Activated CD4-positive, alpha-beta memory T cell treated with anti-CD3 and anti-CD28 coated beads, Interleukin-2, amount 10 ng/mL, durations not matched to agents 7 days and 5 days (primary cell): ENCODE measurements around the gene DSC3. TPM values are rescaled to one million over a fixed set of nuclear protein-coding genes. Genes with fewer than 3 reads are reported as not detected.
"Not testable (repeated sequence)": the region's sequence is repeated elsewhere in the genome, so short reads cannot be mapped to it uniquely, and the experiment has no call there.

Experiments
- CTCF ChIA-PET: fragments of 350-600 bp; sonication (Branson Sonifier 250); formaldehyde crosslinking; loops from one replicate; lab custom pipeline; 2021; ENCODE audit warnings: antibody characterized with exemption, inconsistent platforms; lab: Charles Lee
- POLR2A ChIA-PET: fragments of 350-600 bp; sonication (Branson Sonifier 250); formaldehyde crosslinking; loops from one replicate; lab custom pipeline; 2021; ENCODE audit warnings: antibody characterized with exemption; lab: Charles Lee
- DNase-seq: peaks from one replicate; pipeline ENCODE4 v3.0.0-alpha.2; 2020
- H3K27ac Mint-ChIP-seq: one replicate; pipeline ENCODE4 v1.8.0; 2021; ENCODE audit warnings: mild to moderate bottlenecking, mixed read lengths
- H3K27me3 Mint-ChIP-seq: one replicate; pipeline ENCODE4 v1.8.0; 2021; ENCODE audit warnings: mixed read lengths
- H3K36me3 Mint-ChIP-seq: one replicate; pipeline ENCODE4 v1.8.0; 2021; ENCODE audit warnings: low read depth, mixed read lengths
- H3K4me1 Mint-ChIP-seq: one replicate; pipeline ENCODE4 v1.8.0; 2021; ENCODE audit warnings: mixed read lengths
- H3K4me3 Mint-ChIP-seq: one replicate; pipeline ENCODE4 v1.8.0; 2021; ENCODE audit warnings: mild to moderate bottlenecking, mixed read lengths
- H3K9me3 Mint-ChIP-seq: one replicate; pipeline ENCODE4 v1.8.0; 2021; ENCODE audit warnings: mixed read lengths
- total RNA-seq, 2 experiments: library from RNA; stranded (reverse); gene quantifications; one replicate each; pipeline ENCODE4 v1.2.3, GENCODE V29; 2021

Gene DSC3
- total RNA-seq, 2 experiments from 2014 or later: not detected

GRCh38 chr18:30982285-30982992 is 60.1 kb downstream of the DSC3 start:
- CTCF ChIA-PET: no interaction called here
- Mint-ChIP-seq H3K9me3 (peaks cover 9% of the 10 kb centered on the region), H3K27me3 (no peaks in the 10 kb centered on the region), H3K4me1 (no peaks in the 10 kb centered on the region), H3K36me3 (no peaks in the 10 kb centered on the region), H3K4me3 (no peak overlapping the region), H3K27ac (no peak overlapping the region)
- POLR2A ChIA-PET: no interaction called here
- DNase-seq: no peak

- H3K27ac Mint-ChIP-seq, H3K4me3 Mint-ChIP-seq, H3K27me3 Mint-ChIP-seq, POLR2A ChIA-PET, H3K9me3 Mint-ChIP-seq, DNase-seq, CTCF ChIA-PET, H3K36me3 Mint-ChIP-seq, H3K4me1 Mint-ChIP-seq: not testable (repeated sequence)
These were observed 64.5 kb downstream of the DSC3 start for GRCh38 chr18:30978091-30978490.

- no peak for DNase-seq
- Mint-ChIP-seq H3K4me1 (no peaks in the 10 kb centered on the region), H3K27me3 (no peaks in the 10 kb centered on the region), H3K27ac (no peak overlapping the region), H3K4me3 (no peak overlapping the region), H3K9me3 (no peaks in the 10 kb centered on the region), H3K36me3 (no peaks in the 10 kb centered on the region)
- ChIA-PET CTCF (no interaction called here), POLR2A (no interaction called here)
These were observed 71.1 kb downstream of the DSC3 start for GRCh38 chr18:30971338-30971956.

GRCh38 chr18:30970196-30970816 is 72.2 kb downstream of the DSC3 start:
- no peak overlapping the region for H3K27ac Mint-ChIP-seq
- no peaks in the 10 kb centered on the region for H3K9me3 Mint-ChIP-seq
- H3K4me3 Mint-ChIP-seq: no peak overlapping the region
- ChIA-PET POLR2A (no interaction called here), CTCF (no interaction called here)
- no peak for DNase-seq
- no peaks in the 10 kb centered on the region for H3K4me1 Mint-ChIP-seq
- H3K36me3 Mint-ChIP-seq: no peaks in the 10 kb centered on the region
- H3K27me3 Mint-ChIP-seq: no peaks in the 10 kb centered on the region

GRCh38 chr18:30969670-30970170 is 72.8 kb downstream of the DSC3 start:
- ChIA-PET CTCF (no interaction called here), POLR2A (no interaction called here)
- Mint-ChIP-seq H3K4me3 (no peak overlapping the region), H3K36me3 (no peaks in the 10 kb centered on the region), H3K27ac (no peak overlapping the region), H3K4me1 (no peaks in the 10 kb centered on the region), H3K9me3 (no peaks in the 10 kb centered on the region), H3K27me3 (no peaks in the 10 kb centered on the region)
- DNase-seq: no peak

- Mint-ChIP-seq H3K27me3 (no peaks in the 10 kb centered on the region), H3K36me3 (no peaks in the 10 kb centered on the region), H3K4me1 (no peaks in the 10 kb centered on the region), H3K9me3 (no peaks in the 10 kb centered on the region), H3K4me3 (no peak overlapping the region), H3K27ac (no peak overlapping the region)
- ChIA-PET CTCF (no interaction called here), POLR2A (interaction anchor here (0.6 kb wide), 1 partner anchor 258 kb away, joined by 3 read pairs; no protein-coding TSS in a partner anchor)
- no peak for DNase-seq
These were observed 74.8 kb downstream of the DSC3 start for GRCh38 chr18:30967701-30968100.

GRCh38 chr18:30965237-30965636 is 77.3 kb downstream of the DSC3 start:
- ChIA-PET CTCF (no interaction called here), POLR2A (no interaction called here)
- Mint-ChIP-seq H3K4me3 (no peak overlapping the region), H3K27ac (no peak overlapping the region), H3K4me1 (no peaks in the 10 kb centered on the region), H3K27me3 (no peaks in the 10 kb centered on the region), H3K36me3 (no peaks in the 10 kb centered on the region), H3K9me3 (no peaks in the 10 kb centered on the region)
- DNase-seq: no peak

- CTCF ChIA-PET: no interaction called here
- Mint-ChIP-seq H3K27ac (no peak overlapping the region), H3K4me1 (no peaks in the 10 kb centered on the region), H3K9me3 (no peaks in the 10 kb centered on the region), H3K27me3 (no peaks in the 10 kb centered on the region), H3K36me3 (no peaks in the 10 kb centered on the region), H3K4me3 (no peak overlapping the region)
- POLR2A ChIA-PET: no interaction called here
- no peak for DNase-seq
These were observed 81.9 kb downstream of the DSC3 start for GRCh38 chr18:30960661-30961060.

GRCh38 chr18:30957066-30957465 is 85.5 kb downstream of the DSC3 start:
- H3K4me3 Mint-ChIP-seq: no peak overlapping the region
- no peak for DNase-seq
- H3K9me3 Mint-ChIP-seq: peaks cover 2% of the 10 kb centered on the region
- H3K27me3 Mint-ChIP-seq: no peaks in the 10 kb centered on the region
- H3K36me3 Mint-ChIP-seq: no peaks in the 10 kb centered on the region
- POLR2A ChIA-PET: no interaction called here
- no peak overlapping the region for H3K27ac Mint-ChIP-seq
- H3K4me1 Mint-ChIP-seq: no peaks in the 10 kb centered on the region
- CTCF ChIA-PET: no interaction called here

- no peaks in the 10 kb centered on the region for H3K4me1 Mint-ChIP-seq
- H3K4me3 Mint-ChIP-seq: no peak overlapping the region
- H3K36me3 Mint-ChIP-seq: no peaks in the 10 kb centered on the region
- no peak overlapping the region for H3K27ac Mint-ChIP-seq
- ChIA-PET POLR2A (no interaction called here), CTCF (no interaction called here)
- no peak for DNase-seq
- peaks cover 2% of the 10 kb centered on the region for H3K9me3 Mint-ChIP-seq
- no peaks in the 10 kb centered on the region for H3K27me3 Mint-ChIP-seq
These were observed 88.3 kb downstream of the DSC3 start for GRCh38 chr18:30954262-30954661.

- DNase-seq: no peak
- H3K9me3 Mint-ChIP-seq: peaks cover 7% of the 10 kb centered on the region
- no peak overlapping the region for H3K4me3 Mint-ChIP-seq
- ChIA-PET CTCF (no interaction called here), POLR2A (no interaction called here)
- H3K27ac Mint-ChIP-seq: no peak overlapping the region
- no peaks in the 10 kb centered on the region for H3K36me3 Mint-ChIP-seq
- H3K27me3 Mint-ChIP-seq: no peaks in the 10 kb centered on the region
- H3K4me1 Mint-ChIP-seq: no peaks in the 10 kb centered on the region
These were observed 96.8 kb downstream of the DSC3 start for GRCh38 chr18:30945761-30946160.

- Mint-ChIP-seq H3K4me3 (no peak overlapping the region), H3K27me3 (no peaks in the 10 kb centered on the region), H3K9me3 (peaks cover 7% of the 10 kb centered on the region), H3K36me3 (no peaks in the 10 kb centered on the region), H3K27ac (no peak overlapping the region), H3K4me1 (no peaks in the 10 kb centered on the region)
- ChIA-PET POLR2A (no interaction called here), CTCF (no interaction called here)
- DNase-seq: no peak
These were observed 97.6 kb downstream of the DSC3 start for GRCh38 chr18:30944773-30945417.

- Mint-ChIP-seq H3K36me3 (no peaks in the 10 kb centered on the region), H3K27ac (no peak overlapping the region), H3K4me3 (no peak overlapping the region), H3K9me3 (peaks cover 7% of the 10 kb centered on the region), H3K4me1 (no peaks in the 10 kb centered on the region), H3K27me3 (no peaks in the 10 kb centered on the region)
- CTCF ChIA-PET: no interaction called here
- POLR2A ChIA-PET: no interaction called here
- no peak for DNase-seq
These were observed 101.5 kb downstream of the DSC3 start for GRCh38 chr18:30940952-30941539.
